Hepatocyte (in vitro differentiated cells): ENCODE data around the gene PDZD8. TPM values are rescaled to one million over a fixed set of nuclear protein-coding genes. Genes with fewer than 3 reads are reported as not detected.
"Not testable (repeated sequence)": the region's sequence is repeated elsewhere in the genome, so short reads cannot be mapped to it uniquely, and the experiment has no call there.

Source experiments
- DNase-seq: peaks from one replicate; pipeline ENCODE4 v3.0.0-alpha.2; 2016; ENCODE audit warnings: low spot score
- H2AFZ ChIP-seq: fragments of 200-600 bp; sonication (generic); 2 replicates; pipeline ENCODE4 v1.6.0; 2016; ENCODE audit warnings: antibody characterized with exemption, mild to moderate bottlenecking
- H3K27ac ChIP-seq: fragments of 200-600 bp; sonication (generic); 2 replicates; pipeline ENCODE4 v1.5.1; 2016; ENCODE audit warnings: mild to moderate bottlenecking
- H3K27me3 ChIP-seq: fragments of 200-600 bp; sonication (generic); 2 replicates; pipeline ENCODE4 v1.6.1; 2016
- H3K36me3 ChIP-seq: fragments of 200-600 bp; sonication (generic); replicated peaks from 2 replicates; pipeline ENCODE4 v1.5.1; 2016; ENCODE audit warnings: low read depth; ENCODE audit not compliant: insufficient read depth
- H3K4me1 ChIP-seq: fragments of 200-600 bp; sonication (generic); 2 replicates; pipeline ENCODE4 v1.5.1; 2016; ENCODE audit warnings: mild to moderate bottlenecking, moderate library complexity; ENCODE audit not compliant: insufficient read depth
- H3K4me2 ChIP-seq: fragments of 200-600 bp; sonication (generic); 2 replicates; pipeline ENCODE4 v1.6.0; 2016
- H3K4me3 ChIP-seq: fragments of 200-600 bp; sonication (generic); 2 replicates; pipeline ENCODE4 v1.5.1; 2016; ENCODE audit warnings: mild to moderate bottlenecking
- H3K79me2 ChIP-seq: fragments of 200-600 bp; sonication (generic); 2 replicates; pipeline ENCODE4 v1.6.0; 2017; ENCODE audit warnings: mild to moderate bottlenecking
- H3K9me2 ChIP-seq: fragments of 200-600 bp; sonication (generic); replicated peaks from 2 replicates; pipeline ENCODE4 v1.6.0; 2017; ENCODE audit warnings: mild to moderate bottlenecking; ENCODE audit not compliant: insufficient read depth
- H3K9me3 ChIP-seq: fragments of 200-600 bp; sonication (generic); 2 replicates; pipeline ENCODE4 v1.5.1; 2016; ENCODE audit warnings: low read depth, mild to moderate bottlenecking
- H4K20me1 ChIP-seq: fragments of 200-600 bp; sonication (generic); 2 replicates; pipeline ENCODE4 v1.6.0; 2016; ENCODE audit warnings: mild to moderate bottlenecking; ENCODE audit not compliant: insufficient read depth, poor library complexity, severe bottlenecking
- EZH2 ChIP-seq: fragments of 200-600 bp; sonication (generic); IDR thresholded peaks from 2 replicates; pipeline ENCODE4 v1.6.1; 2016; ENCODE audit warnings: antibody characterized with exemption, mild to moderate bottlenecking, borderline replicate concordance
- EZH2phosphoT487 ChIP-seq: fragments of 200-600 bp; sonication (generic); IDR thresholded peaks from one replicate; pipeline ENCODE4 v1.6.1; 2018; ENCODE audit warnings: antibody characterized with exemption, mild to moderate bottlenecking, low read depth, moderate library complexity; ENCODE audit not compliant: unreplicated experiment, severe bottlenecking
- WGBS: methylation state at CpG from one replicate; pipeline ENCODE4 v1.1.6; 2016; ENCODE audit warnings: low lambda C conversion rate; ENCODE audit errors: missing lambda C conversion rate; 5-methylcytosine and 5-hydroxymethylcytosine counted together
- polyA plus RNA-seq: library from polyadenylated mRNA; unstranded; fragments of >200 nt; fragmentation: Nextera tagmentation; extraction: Ambion mirVana; gene quantifications from 2 replicates; pipeline ENCODE4 v1.2.1, GENCODE V29; 2016
- total RNA-seq: library from RNA; depleted of rRNA; stranded (reverse); fragments of >200 nt; gene quantifications from 2 replicates; pipeline ENCODE4 v1.2.3, GENCODE V29; 2014
- TF ChIP-seq, protein P1 (sequence below): fragments of 200-600 bp; sonication (generic); IDR thresholded peaks from 2 replicates; pipeline ENCODE4 v1.5.1; 2016; ENCODE audit warnings: antibody characterized with exemption, mild to moderate bottlenecking; ENCODE audit not compliant: poor library complexity

The PDZD8 gene
- total and polyA plus RNA-seq, 2 experiments from 2014 or later = 12.9 to 77.2 TPM

GRCh38 chr10:117294039-117294645 is 81.1 kb downstream of the PDZD8 start:
- no peak for DNase-seq
- no peaks in the 10 kb centered on the region for H3K36me3 ChIP-seq
- no peak overlapping the region for H3K4me2 ChIP-seq
- TF ChIP-seq, protein P1, sequence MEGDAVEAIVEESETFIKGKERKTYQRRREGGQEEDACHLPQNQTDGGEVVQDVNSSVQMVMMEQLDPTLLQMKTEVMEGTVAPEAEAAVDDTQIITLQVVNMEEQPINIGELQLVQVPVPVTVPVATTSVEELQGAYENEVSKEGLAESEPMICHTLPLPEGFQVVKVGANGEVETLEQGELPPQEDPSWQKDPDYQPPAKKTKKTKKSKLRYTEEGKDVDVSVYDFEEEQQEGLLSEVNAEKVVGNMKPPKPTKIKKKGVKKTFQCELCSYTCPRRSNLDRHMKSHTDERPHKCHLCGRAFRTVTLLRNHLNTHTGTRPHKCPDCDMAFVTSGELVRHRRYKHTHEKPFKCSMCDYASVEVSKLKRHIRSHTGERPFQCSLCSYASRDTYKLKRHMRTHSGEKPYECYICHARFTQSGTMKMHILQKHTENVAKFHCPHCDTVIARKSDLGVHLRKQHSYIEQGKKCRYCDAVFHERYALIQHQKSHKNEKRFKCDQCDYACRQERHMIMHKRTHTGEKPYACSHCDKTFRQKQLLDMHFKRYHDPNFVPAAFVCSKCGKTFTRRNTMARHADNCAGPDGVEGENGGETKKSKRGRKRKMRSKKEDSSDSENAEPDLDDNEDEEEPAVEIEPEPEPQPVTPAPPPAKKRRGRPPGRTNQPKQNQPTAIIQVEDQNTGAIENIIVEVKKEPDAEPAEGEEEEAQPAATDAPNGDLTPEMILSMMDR = no peak
- TF ChIP-seq EZH2phosphoT487 (no peak), EZH2 (no peak)
- no peak overlapping the region for H3K27ac ChIP-seq
- H3K4me3 ChIP-seq = no peak overlapping the region
- H3K9me2 ChIP-seq = no peaks in the 10 kb centered on the region
- H3K9me3 ChIP-seq = no peaks in the 10 kb centered on the region
- 100% methylated on average over 1 of the region's 1 CpG for WGBS
- no peaks in the 10 kb centered on the region for H3K27me3 ChIP-seq
- peaks cover 9% of the 10 kb centered on the region for H4K20me1 ChIP-seq
- peaks cover 40% of the 10 kb centered on the region for H3K79me2 ChIP-seq
- no peak overlapping the region for H2AFZ ChIP-seq
- no peaks in the 10 kb centered on the region for H3K4me1 ChIP-seq

DNA sequence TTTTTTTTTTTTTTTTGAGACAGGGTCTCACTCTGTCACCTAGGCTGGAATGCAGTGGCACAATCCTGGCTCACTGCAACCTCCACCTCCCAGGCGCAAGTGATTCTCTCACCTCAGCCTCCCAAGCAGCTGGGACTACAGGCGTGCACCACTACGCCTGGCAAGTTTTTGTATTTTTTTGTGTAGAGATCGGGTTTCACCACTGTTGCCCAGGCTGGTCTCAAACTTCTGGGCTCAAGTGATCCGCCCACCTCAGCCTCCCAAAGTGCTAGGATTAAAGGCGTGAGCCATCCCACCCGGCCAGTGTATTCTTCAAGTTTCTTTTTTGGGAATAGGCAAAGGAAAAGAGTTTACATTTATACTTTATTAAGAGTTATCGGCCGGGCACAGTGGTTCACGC is 84.4 kb downstream of the PDZD8 start:
- not testable (repeated sequence) for H3K36me3 ChIP-seq, H3K9me3 ChIP-seq, H4K20me1 ChIP-seq, DNase-seq, H3K4me2 ChIP-seq, H3K4me3 ChIP-seq, H3K9me2 ChIP-seq, H3K4me1 ChIP-seq, H2AFZ ChIP-seq, H3K27ac ChIP-seq, H3K27me3 ChIP-seq
- peaks cover 29% of the 10 kb centered on the region for H3K79me2 ChIP-seq
- 96% methylated on average over 10 of the region's 10 CpGs for WGBS

- no peaks in the 10 kb centered on the region for H3K4me1 ChIP-seq
- H4K20me1 ChIP-seq = no peaks in the 10 kb centered on the region
- no peak overlapping the region for H3K4me2 ChIP-seq
- H3K9me3 ChIP-seq = no peaks in the 10 kb centered on the region
- H2AFZ ChIP-seq = no peak overlapping the region
- no peaks in the 10 kb centered on the region for H3K79me2 ChIP-seq
- 96% methylated on average over 12 of the region's 12 CpGs for WGBS
- H3K27ac ChIP-seq = no peak overlapping the region
- no peaks in the 10 kb centered on the region for H3K27me3 ChIP-seq
- no peaks in the 10 kb centered on the region for H3K36me3 ChIP-seq
- TF ChIP-seq, protein P1 = no peak
- TF ChIP-seq EZH2phosphoT487 (no peak), EZH2 (no peak)
- no peak overlapping the region for H3K4me3 ChIP-seq
- H3K9me2 ChIP-seq = no peaks in the 10 kb centered on the region
- DNase-seq = no peak
These were observed 90.3 kb downstream of the PDZD8 start for GRCh38 chr10:117284716-117285494.

DNA sequence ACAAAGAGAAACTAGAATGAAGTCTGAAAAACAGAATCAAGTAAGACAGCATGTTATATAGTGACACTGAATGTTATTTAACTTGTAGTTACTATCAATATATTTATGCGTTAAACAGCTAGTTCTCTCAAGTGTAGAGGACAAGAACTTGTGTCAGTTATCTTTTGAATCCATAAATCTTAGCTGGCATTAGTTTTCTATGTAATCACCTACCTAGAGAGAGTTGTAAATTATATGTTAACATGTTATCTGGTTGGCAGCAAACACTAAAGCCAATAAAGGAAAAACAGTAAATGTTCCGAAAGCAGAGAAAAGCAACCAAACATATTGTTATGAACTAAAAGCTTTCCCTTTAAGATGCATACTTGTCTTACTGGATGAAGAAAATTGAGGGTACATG is 97.6 kb downstream of the PDZD8 start:
- H3K79me2 ChIP-seq = no peaks in the 10 kb centered on the region
- no peak for DNase-seq

More for the DNA sequence above, 97.6 kb downstream of the PDZD8 start:
- Histone ChIP-seq H3K4me2 (no peak overlapping the region), H3K9me2 (no peaks in the 10 kb centered on the region), H4K20me1 (no peaks in the 10 kb centered on the region), H2AFZ (no peak overlapping the region), H3K27me3 (no peaks in the 10 kb centered on the region), H3K36me3 (no peaks in the 10 kb centered on the region), H3K27ac (no peak overlapping the region), H3K4me1 (no peaks in the 10 kb centered on the region), H3K9me3 (no peaks in the 10 kb centered on the region), H3K4me3 (no peak overlapping the region)
- TF ChIP-seq EZH2phosphoT487 (no peak), EZH2 (no peak)
- TF ChIP-seq, protein P1 = no peak
- 88% methylated on average over 2 of the region's 2 CpGs for WGBS
